Left ventricle myocardium inferior (tissue), 1 donor: ENCODE measurements around the gene PAX7. TPM values are rescaled to one million over a fixed set of nuclear protein-coding genes. Genes with fewer than 3 reads are reported as not detected.

ENCODE experiments used
- DNase-seq: peaks from one replicate; pipeline ENCODE4 v3.0.0-alpha.2; 2020
- H3K27ac ChIP-seq: fragments of 200-600 bp; replicated peaks from 2 replicates; pipeline ENCODE4 v1.8.0; 2021
- H3K27me3 ChIP-seq: fragments of 200-600 bp; 2 replicates; pipeline ENCODE4 v1.8.0; 2021; ENCODE audit warnings: low read depth
- H3K36me3 ChIP-seq: fragments of 200-600 bp; 2 replicates; pipeline ENCODE4 v1.8.0; 2021
- H3K4me1 ChIP-seq: fragments of 200-600 bp; 2 replicates; pipeline ENCODE4 v1.8.0; 2021
- H3K4me3 ChIP-seq: fragments of 200-600 bp; 2 replicates; pipeline ENCODE4 v1.8.0; 2021; ENCODE audit warnings: mild to moderate bottlenecking, moderate library complexity
- H3K9me3 ChIP-seq: fragments of 200-600 bp; replicated peaks from 2 replicates; pipeline ENCODE4 v1.8.0; 2021
- CTCF ChIP-seq: fragments of 200-600 bp; IDR thresholded peaks from 2 replicates; pipeline ENCODE4 v1.8.0; 2021; ENCODE audit warnings: antibody characterized with exemption, mild to moderate bottlenecking, borderline replicate concordance
- intact Hi-C: fragments of 100-400 bp; cut with micrococcal nuclease; formaldehyde crosslinking; loops from one replicate; pipeline ENCODE4 v1.11.0; 2022
- total RNA-seq: library from RNA; stranded (reverse); fragmentation: NEBNext Ultra II Directional; extraction: Animal tissue kit (Norgen Biotek cat#: 25700); gene quantifications from one replicate; pipeline ENCODE4 v1.2.1, GENCODE V29; 2021
- donor health status: DM: no; HTN: yes; CAD: no; lungs with severe emphysema.

The PAX7 gene
- total RNA-seq, 1 donor from 2014 or later = not detected

GRCh38 chr1:18746981-18747380 is 116.3 kb downstream of the PAX7 start:
- Histone ChIP-seq H3K9me3 (peaks cover 8% of the 10 kb centered on the region), H3K36me3 (no peaks in the 10 kb centered on the region), H3K4me1 (no peaks in the 10 kb centered on the region), H3K4me3 (no peak overlapping the region), H3K27me3 (peaks cover 90% of the 10 kb centered on the region), H3K27ac (no peak overlapping the region)
- intact Hi-C loops = no loop called here
- no peak for TF ChIP-seq CTCF
- DNase-seq = no peak

GRCh38 chr1:18747671-18748070 is 117.0 kb downstream of the PAX7 start:
- TF ChIP-seq CTCF = no peak
- Histone ChIP-seq H3K4me1 (no peaks in the 10 kb centered on the region), H3K27me3 (peaks cover 90% of the 10 kb centered on the region), H3K36me3 (no peaks in the 10 kb centered on the region), H3K9me3 (peaks cover 8% of the 10 kb centered on the region), H3K4me3 (no peak overlapping the region), H3K27ac (no peak overlapping the region)
- intact Hi-C loops = no loop called here
- DNase-seq = no peak

- Histone ChIP-seq H3K4me1 (no peaks in the 10 kb centered on the region), H3K36me3 (no peaks in the 10 kb centered on the region), H3K4me3 (no peak overlapping the region), H3K27ac (no peak overlapping the region), H3K27me3 (peaks cover 90% of the 10 kb centered on the region), H3K9me3 (peaks cover 15% of the 10 kb centered on the region)
- no peak for TF ChIP-seq CTCF
- intact Hi-C loops = no loop called here
- no peak for DNase-seq
These were observed 117.8 kb downstream of the PAX7 start for GRCh38 chr1:18748435-18748834.

- peaks cover 98% of the 10 kb centered on the region for H3K27me3 ChIP-seq
- no peak overlapping the region for H3K27ac ChIP-seq
- intact Hi-C loops = no loop called here
- H3K36me3 ChIP-seq = no peaks in the 10 kb centered on the region
- DNase-seq = no peak
- peaks cover 23% of the 10 kb centered on the region for H3K9me3 ChIP-seq
- H3K4me1 ChIP-seq = no peaks in the 10 kb centered on the region
- no peak overlapping the region for H3K4me3 ChIP-seq
- no peak for TF ChIP-seq CTCF
These were observed 118.9 kb downstream of the PAX7 start for GRCh38 chr1:18749569-18749968.

- H3K27me3 ChIP-seq = peaks cover 97% of the 10 kb centered on the region
These were observed 120.0 kb downstream of the PAX7 start for GRCh38 chr1:18750600-18750999.

More at GRCh38 chr1:18750600-18750999, 120.0 kb downstream of the PAX7 start:
- Histone ChIP-seq H3K36me3 (no peaks in the 10 kb centered on the region), H3K27ac (no peak overlapping the region), H3K9me3 (peaks cover 34% of the 10 kb centered on the region), H3K4me1 (no peaks in the 10 kb centered on the region), H3K4me3 (no peak overlapping the region)
- TF ChIP-seq CTCF = no peak
- intact Hi-C loops = no loop called here
- no peak for DNase-seq
